ENCODE data around the gene GALNT12.

GALNT12 gene

GRCh38 chr9:98892288-98892687, 84.8 kb downstream of the GALNT12 start:
- TF ChIP-seq CTCF (IDR thresholded peaks at IDR 0.05; ENCODE audit: control insufficient read depth, insufficient read depth, low read depth, low read length, missing control alignments) = no peak
- DNase-seq (ENCODE audit: low read depth) = no peak
- H3K4me3 ChIP-seq (ENCODE audit: control insufficient read depth, low read depth, low read length) = no peak overlapping the region

DNA sequence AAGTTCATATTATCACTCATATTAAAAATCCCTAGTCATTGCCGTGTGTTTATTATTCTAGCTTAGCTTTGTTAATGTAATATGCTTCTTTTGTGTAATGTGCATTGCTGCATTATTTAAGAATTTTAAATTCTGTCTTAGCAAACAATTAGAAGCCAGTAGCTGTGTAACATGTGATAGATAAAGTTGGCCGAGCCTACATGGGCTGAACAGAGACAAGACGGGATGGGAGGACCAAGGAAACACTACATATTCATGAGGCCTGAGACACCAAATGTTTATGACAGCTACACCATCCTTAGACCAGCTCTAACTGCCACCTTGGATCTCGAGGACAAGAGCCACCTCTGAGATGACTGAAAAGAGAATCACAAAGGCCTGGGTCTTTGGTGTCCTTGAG, 85.2 kb downstream of the GALNT12 start:
- TF ChIP-seq CTCF (IDR thresholded peaks at IDR 0.05; ENCODE audit: control insufficient read depth, insufficient read depth, low read depth, low read length, missing control alignments) = no peak
- no peak overlapping the region for H3K4me3 ChIP-seq (ENCODE audit: control insufficient read depth, low read depth, low read length)
- no peak for DNase-seq (ENCODE audit: low read depth)

DNA sequence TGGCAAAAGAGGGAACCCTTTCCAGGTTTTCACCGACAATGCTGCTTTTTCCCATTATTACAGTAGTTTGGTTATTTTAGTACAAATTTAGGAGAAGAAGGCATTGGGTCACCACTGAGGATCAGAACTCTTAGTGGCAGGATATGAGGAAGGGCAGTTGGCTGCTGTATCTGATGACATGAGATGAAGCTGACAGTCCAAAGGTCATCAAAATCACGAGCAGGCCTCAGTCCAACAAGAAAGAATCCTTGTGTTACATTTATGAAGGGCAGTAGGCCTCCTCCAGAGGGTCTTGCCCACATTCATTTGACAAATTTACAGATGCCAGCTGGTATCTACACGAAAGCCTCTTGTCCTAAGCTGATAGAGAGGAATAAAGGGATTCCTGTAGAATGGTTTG, 86.7 kb downstream of the GALNT12 start:
- TF ChIP-seq CTCF (IDR thresholded peaks at IDR 0.05; ENCODE audit: control insufficient read depth, insufficient read depth, low read depth, low read length, missing control alignments) = no peak
- no peak overlapping the region for H3K4me3 ChIP-seq (ENCODE audit: control insufficient read depth, low read depth, low read length)
- no peak for DNase-seq (ENCODE audit: low read depth)

DNA sequence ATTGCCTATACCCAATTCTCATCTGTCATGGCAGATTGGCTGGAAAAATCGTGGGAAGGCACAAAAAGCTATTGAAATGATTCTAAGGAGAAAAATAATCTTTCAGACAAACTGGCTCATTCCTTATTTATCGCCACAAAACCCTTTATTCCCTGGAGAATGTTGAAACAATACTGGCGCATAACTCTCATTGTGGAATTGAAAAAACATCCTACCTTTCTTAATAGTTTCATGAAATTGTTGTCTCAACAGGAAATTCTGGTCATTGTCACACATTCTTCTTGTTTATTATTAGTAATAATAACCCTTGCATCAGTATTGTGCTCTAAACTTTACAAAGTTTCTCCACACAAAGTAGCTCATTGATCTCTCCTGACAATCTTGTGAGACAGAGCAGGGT, 87.3 kb downstream of the GALNT12 start:
- DNase-seq (ENCODE audit: low read depth) = no peak
- no peak overlapping the region for H3K4me3 ChIP-seq (ENCODE audit: control insufficient read depth, low read depth, low read length)
- no peak for TF ChIP-seq CTCF (IDR thresholded peaks at IDR 0.05; ENCODE audit: control insufficient read depth, insufficient read depth, low read depth, low read length, missing control alignments)

GRCh38 chr9:98896632-98897031, 89.2 kb downstream of the GALNT12 start:
- no peak for TF ChIP-seq CTCF (IDR thresholded peaks at IDR 0.05; ENCODE audit: control insufficient read depth, insufficient read depth, low read depth, low read length, missing control alignments)
- DNase-seq (ENCODE audit: low read depth) = no peak
- no peak overlapping the region for H3K4me3 ChIP-seq (ENCODE audit: control insufficient read depth, low read depth, low read length)

GRCh38 chr9:98897745-98898144, 90.3 kb downstream of the GALNT12 start:
- DNase-seq (ENCODE audit: low read depth) = no peak
- no peak for TF ChIP-seq CTCF (IDR thresholded peaks at IDR 0.05; ENCODE audit: control insufficient read depth, insufficient read depth, low read depth, low read length, missing control alignments)
- no peak overlapping the region for H3K4me3 ChIP-seq (ENCODE audit: control insufficient read depth, low read depth, low read length)

All from AG09309 (cell line).